Smooth muscle cell (in vitro differentiated cells): ENCODE results near the gene STARD8. TPM values are rescaled to one million over a fixed set of nuclear protein-coding genes. Genes with fewer than 3 reads are reported as not detected.

Source experiments
- DNase-seq: peaks from one replicate; lab custom pipeline; 2025; ENCODE audit not compliant: unreplicated experiment; lab: John Stamatoyannopoulos, UW
- H2AFZ ChIP-seq: fragments of 200-600 bp; sonication (generic); 2 replicates; pipeline ENCODE4 v1.6.0; 2016; ENCODE audit warnings: antibody characterized with exemption, low read depth, mild to moderate bottlenecking
- H3F3A ChIP-seq: fragments of 200-600 bp; sonication (generic); 2 replicates; pipeline ENCODE4 v1.6.0; 2017; ENCODE audit warnings: antibody characterized with exemption, low read depth
- H3K27ac ChIP-seq: fragments of 200-600 bp; sonication (generic); 2 replicates; pipeline ENCODE4 v1.5.1; 2016; ENCODE audit warnings: low read depth, mild to moderate bottlenecking
- H3K27me3 ChIP-seq: fragments of 200-600 bp; sonication (generic); 2 replicates; pipeline ENCODE4 v1.6.1; 2016; ENCODE audit warnings: low read depth, mild to moderate bottlenecking
- H3K36me3 ChIP-seq: fragments of 200-600 bp; sonication (generic); 2 replicates; pipeline ENCODE4 v1.5.1; 2016; ENCODE audit warnings: low read depth
- H3K4me1 ChIP-seq: fragments of 200-600 bp; sonication (generic); 2 replicates; pipeline ENCODE4 v1.5.1; 2016; ENCODE audit warnings: low read depth
- H3K4me2 ChIP-seq: fragments of 200-600 bp; sonication (generic); 2 replicates; pipeline ENCODE4 v1.6.0; 2016; ENCODE audit warnings: mild to moderate bottlenecking
- H3K4me3 ChIP-seq: fragments of 200-600 bp; sonication (generic); 2 replicates; pipeline ENCODE4 v1.5.1; 2016; ENCODE audit warnings: mild to moderate bottlenecking
- H3K79me2 ChIP-seq: fragments of 200-600 bp; sonication (generic); 2 replicates; pipeline ENCODE4 v1.6.0; 2016; ENCODE audit warnings: low read depth, mild to moderate bottlenecking
- H3K9ac ChIP-seq: fragments of 200-600 bp; sonication (generic); 2 replicates; pipeline ENCODE4 v1.6.0; 2016; ENCODE audit warnings: low read depth
- H3K9me3 ChIP-seq: fragments of 200-600 bp; sonication (generic); replicated peaks from 2 replicates; pipeline ENCODE4 v1.5.1; 2016; ENCODE audit warnings: low read depth
- H4K20me1 ChIP-seq: fragments of 200-600 bp; sonication (generic); 2 replicates; pipeline ENCODE4 v1.6.0; 2016; ENCODE audit warnings: low read depth
- WGBS: methylation state at CpG from one replicate; pipeline ENCODE4 v1.1.7; 2016; ENCODE audit warnings: low lambda C conversion rate; 5-methylcytosine and 5-hydroxymethylcytosine counted together
- polyA plus RNA-seq: library from polyadenylated mRNA; unstranded; fragments of >200 nt; fragmentation: Nextera tagmentation; extraction: Ambion mirVana; gene quantifications from 2 replicates; pipeline ENCODE4 v1.2.1, GENCODE V29; 2016
- total RNA-seq: library from RNA; depleted of rRNA; stranded (reverse); fragments of >200 nt; gene quantifications from 2 replicates; pipeline ENCODE4 v1.2.3, GENCODE V29; 2014
- TF ChIP-seq, protein P1 (sequence below): fragments of 200-600 bp; sonication (generic); IDR thresholded peaks from 2 replicates; pipeline ENCODE4 v1.5.1; 2017; ENCODE audit warnings: borderline replicate concordance, mild to moderate bottlenecking, antibody characterized with exemption; ENCODE audit not compliant: insufficient read depth, poor library complexity, severe bottlenecking

Gene STARD8
- total and polyA plus RNA-seq, 2 experiments from 2014 or later: 0.27 to 0.38 TPM

- H3K4me1 ChIP-seq: no peaks in the 10 kb centered on the region
- H3F3A ChIP-seq: no peaks in the 10 kb centered on the region
- WGBS: 83% methylated on average over 2 of the region's 2 CpGs
- H3K36me3 ChIP-seq: no peaks in the 10 kb centered on the region
- no peak overlapping the region for H3K4me2 ChIP-seq
- DNase-seq: no peak
- TF ChIP-seq, protein P1, sequence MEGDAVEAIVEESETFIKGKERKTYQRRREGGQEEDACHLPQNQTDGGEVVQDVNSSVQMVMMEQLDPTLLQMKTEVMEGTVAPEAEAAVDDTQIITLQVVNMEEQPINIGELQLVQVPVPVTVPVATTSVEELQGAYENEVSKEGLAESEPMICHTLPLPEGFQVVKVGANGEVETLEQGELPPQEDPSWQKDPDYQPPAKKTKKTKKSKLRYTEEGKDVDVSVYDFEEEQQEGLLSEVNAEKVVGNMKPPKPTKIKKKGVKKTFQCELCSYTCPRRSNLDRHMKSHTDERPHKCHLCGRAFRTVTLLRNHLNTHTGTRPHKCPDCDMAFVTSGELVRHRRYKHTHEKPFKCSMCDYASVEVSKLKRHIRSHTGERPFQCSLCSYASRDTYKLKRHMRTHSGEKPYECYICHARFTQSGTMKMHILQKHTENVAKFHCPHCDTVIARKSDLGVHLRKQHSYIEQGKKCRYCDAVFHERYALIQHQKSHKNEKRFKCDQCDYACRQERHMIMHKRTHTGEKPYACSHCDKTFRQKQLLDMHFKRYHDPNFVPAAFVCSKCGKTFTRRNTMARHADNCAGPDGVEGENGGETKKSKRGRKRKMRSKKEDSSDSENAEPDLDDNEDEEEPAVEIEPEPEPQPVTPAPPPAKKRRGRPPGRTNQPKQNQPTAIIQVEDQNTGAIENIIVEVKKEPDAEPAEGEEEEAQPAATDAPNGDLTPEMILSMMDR: no peak
- no peak overlapping the region for H3K4me3 ChIP-seq
- no peaks in the 10 kb centered on the region for H4K20me1 ChIP-seq
- H3K27ac ChIP-seq: no peak overlapping the region
- no peaks in the 10 kb centered on the region for H3K27me3 ChIP-seq
- no peaks in the 10 kb centered on the region for H3K79me2 ChIP-seq
- H2AFZ ChIP-seq: no peak overlapping the region
- H3K9ac ChIP-seq: no peak overlapping the region
- no peaks in the 10 kb centered on the region for H3K9me3 ChIP-seq
These were observed 105.8 kb downstream of the STARD8 start for GRCh38 chrX:68753218-68753617.

GRCh38 chrX:68754406-68754805, 106.9 kb downstream of the STARD8 start:
- H3F3A ChIP-seq: no peaks in the 10 kb centered on the region
- no peak overlapping the region for H3K4me3 ChIP-seq
- no peaks in the 10 kb centered on the region for H3K36me3 ChIP-seq
- H3K4me1 ChIP-seq: no peaks in the 10 kb centered on the region
- no peaks in the 10 kb centered on the region for H4K20me1 ChIP-seq
- no peak for DNase-seq
- WGBS: 69% methylated on average over 7 of the region's 7 CpGs
- TF ChIP-seq, protein P1: no peak
- H2AFZ ChIP-seq: no peak overlapping the region
- no peaks in the 10 kb centered on the region for H3K9me3 ChIP-seq
- H3K27ac ChIP-seq: no peak overlapping the region
- H3K27me3 ChIP-seq: no peaks in the 10 kb centered on the region
- no peaks in the 10 kb centered on the region for H3K79me2 ChIP-seq
- H3K9ac ChIP-seq: no peak overlapping the region
- no peak overlapping the region for H3K4me2 ChIP-seq

GRCh38 chrX:68755616-68756125, 108.2 kb downstream of the STARD8 start:
- 65% methylated on average over 3 of the region's 3 CpGs for WGBS
- H3K36me3 ChIP-seq: no peaks in the 10 kb centered on the region
- DNase-seq: no peak
- H3K27me3 ChIP-seq: no peaks in the 10 kb centered on the region
- H3K9ac ChIP-seq: no peak overlapping the region
- TF ChIP-seq, protein P1: no peak
- no peak overlapping the region for H3K4me2 ChIP-seq
- no peak overlapping the region for H3K4me3 ChIP-seq
- no peaks in the 10 kb centered on the region for H3K79me2 ChIP-seq
- H3K4me1 ChIP-seq: no peaks in the 10 kb centered on the region
- no peaks in the 10 kb centered on the region for H3F3A ChIP-seq
- H3K27ac ChIP-seq: no peak overlapping the region
- no peak overlapping the region for H2AFZ ChIP-seq
- H3K9me3 ChIP-seq: no peaks in the 10 kb centered on the region
- H4K20me1 ChIP-seq: no peaks in the 10 kb centered on the region

DNA sequence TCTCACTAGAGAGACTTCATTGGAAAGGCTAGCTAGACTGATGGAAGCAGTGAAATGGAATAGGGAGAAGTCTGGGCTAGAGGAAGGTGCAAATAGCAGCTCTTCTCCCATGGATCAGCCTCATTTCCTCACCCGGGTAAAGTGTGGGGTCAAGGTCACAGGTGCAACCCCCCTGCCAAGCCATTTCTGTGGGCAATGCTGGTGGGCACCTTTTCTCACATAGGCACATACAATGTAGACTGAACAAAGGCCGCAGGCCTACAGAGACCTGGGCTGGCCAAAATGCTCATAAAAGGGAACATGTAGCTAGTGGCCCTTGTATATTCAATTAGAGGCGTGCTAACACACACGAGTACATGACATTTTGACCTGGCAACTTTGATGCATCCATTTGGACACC, 109.9 kb downstream of the STARD8 start:
- H3K9me3 ChIP-seq: no peaks in the 10 kb centered on the region
- H3K79me2 ChIP-seq: no peaks in the 10 kb centered on the region
- no peak for DNase-seq
- no peak overlapping the region for H3K4me3 ChIP-seq
- no peaks in the 10 kb centered on the region for H3F3A ChIP-seq
- H3K4me1 ChIP-seq: no peaks in the 10 kb centered on the region
- WGBS: 87% methylated on average over 4 of the region's 4 CpGs
- H3K27me3 ChIP-seq: no peaks in the 10 kb centered on the region
- H3K4me2 ChIP-seq: no peak overlapping the region
- H4K20me1 ChIP-seq: no peaks in the 10 kb centered on the region
- TF ChIP-seq, protein P1: no peak
- H3K27ac ChIP-seq: no peak overlapping the region
- no peaks in the 10 kb centered on the region for H3K36me3 ChIP-seq
- no peak overlapping the region for H3K9ac ChIP-seq
- no peak overlapping the region for H2AFZ ChIP-seq
